Spleen (tissue), 7 donors: Measurements from ENCODE around the gene SLC7A4.

Experiments
- CTCF ChIP-seq, 11 experiments: fragments of 200-600 bp in 7 of 11; fragments of 450-650 bp in 4 of 11; sonication (generic) in 4 of 11; IDR thresholded peaks in 8 of 11; conservative IDR thresholded peaks in 3 of 11; 1 replicate in 7 of 11; 2 replicates in 4 of 11; pipeline versions ENCODE4 v1.4.0 to v1.8.0; 2016 to 2021; ENCODE audit warnings: antibody characterized with exemption in 11 of 11, inconsistent platforms in 4 of 11, mild to moderate bottlenecking in 1 of 11
- POLR2A ChIP-seq, 3 donors: fragments of 450-650 bp; IDR thresholded peaks; one replicate each; pipeline ENCODE4 v1.5.1; 2017; ENCODE audit warnings: antibody characterized with exemption in 3 of 3, mild to moderate bottlenecking in 1 of 3
- POLR2AphosphoS5 ChIP-seq, 3 donors: sonication (generic); formaldehyde crosslinking; IDR thresholded peaks; one replicate each; pipeline ENCODE4 v1.5.1; 2017; ENCODE audit warnings: antibody characterized with exemption in 3 of 3
- donor health status: DM: no; HTN: no; CAD: no; lungs with moderate emphysema.
- donor health status: DM: no; HTN: no; CAD: no.
- donor health status: DM: no; HTN: no; CAD: no.

GRCh38 chr22:20992456-20993303 lies 39.7 kb downstream of the SLC7A4 start:
- TF ChIP-seq CTCF (IDR thresholded peaks at IDR 0.05 in 8 of 11, conservative IDR thresholded peaks at IDR 0.05 in 3 of 11) (no peak), POLR2A (IDR thresholded peaks at IDR 0.05) (no peak), POLR2AphosphoS5 (IDR thresholded peaks at IDR 0.05) (no peak)
